Activated naive CD8-positive, alpha-beta T cell treated with anti-CD3 and anti-CD28 coated beads, Interleukin-2, amount 10 ng/mL, durations not matched to agents 7 days and 5 days (primary cell): Measurements from ENCODE around the gene MARCHF5. TPM values are rescaled to one million over a fixed set of nuclear protein-coding genes. Genes with fewer than 3 reads are reported as not detected.
"Not testable (repeated sequence)": the region's sequence is repeated elsewhere in the genome, so short reads cannot be mapped to it uniquely, and the experiment has no call there.

ENCODE experiments used
- ATAC-seq: fragments of 150-1000 bp; cut with Tn5 transposase; one replicate; pipeline ENCODE4 v1.10.0; 2021; ENCODE audit warnings: low read depth, moderate library complexity
- POLR2A ChIA-PET: fragments of 350-600 bp; sonication (Branson Sonifier 250); formaldehyde crosslinking; loops from one replicate; lab custom pipeline; 2021; ENCODE audit warnings: antibody characterized with exemption; lab: Charles Lee
- DNase-seq: peaks from one replicate; pipeline ENCODE4 v3.0.0; 2021
- H3K27ac Mint-ChIP-seq: one replicate; pipeline ENCODE4 v1.8.0; 2022; ENCODE audit warnings: mild to moderate bottlenecking, mixed read lengths
- H3K27me3 Mint-ChIP-seq: one replicate; pipeline ENCODE4 v1.8.0; 2022; ENCODE audit warnings: mild to moderate bottlenecking, moderate library complexity, mixed read lengths
- H3K36me3 Mint-ChIP-seq: one replicate; pipeline ENCODE4 v1.8.0; 2021; ENCODE audit warnings: mild to moderate bottlenecking, mixed read lengths
- H3K4me1 Mint-ChIP-seq: one replicate; pipeline ENCODE4 v1.8.0; 2021; ENCODE audit warnings: mixed read lengths
- H3K4me3 Mint-ChIP-seq: one replicate; pipeline ENCODE4 v1.8.0; 2022; ENCODE audit warnings: mild to moderate bottlenecking, moderate library complexity, mixed read lengths
- H3K9me3 Mint-ChIP-seq: one replicate; pipeline ENCODE4 v1.8.0; 2021; ENCODE audit warnings: mixed read lengths
- total RNA-seq, 2 experiments: library from RNA; stranded (reverse); gene quantifications; one replicate each; pipeline ENCODE4 v1.2.3, GENCODE V29; 2021

Gene MARCHF5
- total RNA-seq, 2 experiments from 2014 or later, result 25.6 to 27.2 TPM

- POLR2A ChIA-PET, result no interaction called here
- DNase-seq, result no peak
- peaks cover 26% of the 10 kb centered on the region for H3K27me3 Mint-ChIP-seq
These were observed 90.6 kb downstream of the MARCHF5 start for GRCh38 chr10:92381543-92381954.

GRCh38 chr10:92382631-92383030, 91.7 kb downstream of the MARCHF5 start:
- no peak overlapping the region for H3K27ac Mint-ChIP-seq
- DNase-seq (no peak), ATAC-seq (no peak)
- no peaks in the 10 kb centered on the region for H3K9me3 Mint-ChIP-seq
- peaks cover 28% of the 10 kb centered on the region for H3K27me3 Mint-ChIP-seq
- POLR2A ChIA-PET, result no interaction called here
- no peaks in the 10 kb centered on the region for H3K4me1 Mint-ChIP-seq
- H3K36me3 Mint-ChIP-seq, result no peaks in the 10 kb centered on the region
- no peak overlapping the region for H3K4me3 Mint-ChIP-seq

More at GRCh38 chr10:92381543-92381954, 90.6 kb downstream of the MARCHF5 start:
- Mint-ChIP-seq H3K4me1 (no peaks in the 10 kb centered on the region), H3K36me3 (no peaks in the 10 kb centered on the region), H3K9me3 (no peaks in the 10 kb centered on the region), H3K27ac (no peak overlapping the region), H3K4me3 (no peak overlapping the region)
- no peak for ATAC-seq

DNA sequence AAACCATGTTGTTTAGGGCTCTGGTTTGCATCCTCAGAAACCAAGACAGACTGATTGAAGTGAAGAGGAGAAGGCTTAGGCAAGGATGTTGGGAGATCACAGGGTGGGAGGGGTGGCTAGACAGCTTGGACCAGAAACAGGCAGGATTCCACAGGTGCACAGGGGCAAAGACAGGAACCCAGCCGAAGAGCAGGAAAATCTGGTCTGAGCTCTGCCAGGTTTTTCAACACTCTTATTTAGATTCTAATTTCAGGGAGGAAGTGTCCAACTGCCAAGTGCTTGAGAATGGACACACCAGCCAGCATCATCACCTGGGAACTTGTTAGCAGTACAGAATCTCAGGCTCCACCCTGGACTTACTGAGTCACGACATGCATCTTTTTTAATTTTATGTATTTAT, 93.8 kb downstream of the MARCHF5 start:
- no peak overlapping the region for H3K4me3 Mint-ChIP-seq
- no peak for DNase-seq
- ATAC-seq, result no peak
- H3K9me3 Mint-ChIP-seq, result no peaks in the 10 kb centered on the region
- H3K27ac Mint-ChIP-seq, result no peak overlapping the region
- H3K27me3 Mint-ChIP-seq, result peaks cover 19% of the 10 kb centered on the region
- POLR2A ChIA-PET, result no interaction called here
- H3K4me1 Mint-ChIP-seq, result no peaks in the 10 kb centered on the region
- H3K36me3 Mint-ChIP-seq, result no peaks in the 10 kb centered on the region

DNA sequence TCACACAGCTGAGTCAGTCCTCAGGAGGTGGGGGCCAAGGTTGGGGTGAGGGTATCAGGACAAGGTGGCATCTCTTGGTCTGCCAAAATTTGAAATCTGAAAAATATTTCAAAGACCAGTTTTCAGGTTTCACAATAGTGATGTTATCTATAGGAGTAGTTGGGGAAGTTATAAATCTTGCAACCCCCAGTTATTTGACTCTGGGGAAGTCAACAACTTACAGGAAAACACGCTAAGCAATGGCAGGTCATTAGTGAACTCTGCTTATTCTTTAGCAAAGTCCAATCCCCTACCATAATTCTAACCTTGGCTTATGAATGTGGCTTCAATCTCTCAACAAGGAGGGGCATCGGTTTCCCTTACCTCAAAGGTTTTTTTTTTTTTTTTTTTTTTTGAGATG, 94.9 kb downstream of the MARCHF5 start:
- Mint-ChIP-seq H3K9me3 (no peaks in the 10 kb centered on the region), H3K4me1 (no peaks in the 10 kb centered on the region), H3K27ac (no peak overlapping the region), H3K27me3 (peaks cover 12% of the 10 kb centered on the region), H3K4me3 (no peak overlapping the region), H3K36me3 (no peaks in the 10 kb centered on the region)
- no peak for ATAC-seq
- DNase-seq, result no peak
- POLR2A ChIA-PET, result no interaction called here

GRCh38 chr10:92387289-92387940, 96.4 kb downstream of the MARCHF5 start:
- POLR2A ChIA-PET, result no interaction called here
- Mint-ChIP-seq H3K27ac (no peak overlapping the region), H3K4me3 (no peak overlapping the region), H3K4me1 (no peaks in the 10 kb centered on the region), H3K36me3 (no peaks in the 10 kb centered on the region), H3K9me3 (no peaks in the 10 kb centered on the region), H3K27me3 (peaks cover 4% of the 10 kb centered on the region)
- no peak for ATAC-seq
- DNase-seq, result peak; percentile 31

GRCh38 chr10:92393173-92393572, 102.2 kb downstream of the MARCHF5 start:
- H3K4me1 Mint-ChIP-seq, DNase-seq, ATAC-seq, H3K4me3 Mint-ChIP-seq, H3K27ac Mint-ChIP-seq, H3K9me3 Mint-ChIP-seq, H3K27me3 Mint-ChIP-seq, H3K36me3 Mint-ChIP-seq, POLR2A ChIA-PET: not testable (repeated sequence)

- POLR2A ChIA-PET, result no interaction called here
- Mint-ChIP-seq H3K36me3 (no peaks in the 10 kb centered on the region), H3K4me3 (no peak overlapping the region), H3K4me1 (no peaks in the 10 kb centered on the region), H3K27me3 (no peaks in the 10 kb centered on the region), H3K9me3 (peaks cover 3% of the 10 kb centered on the region), H3K27ac (no peak overlapping the region)
- ATAC-seq (no peak), DNase-seq (no peak)
These were observed 104.3 kb downstream of the MARCHF5 start for GRCh38 chr10:92395271-92395670.

DNA sequence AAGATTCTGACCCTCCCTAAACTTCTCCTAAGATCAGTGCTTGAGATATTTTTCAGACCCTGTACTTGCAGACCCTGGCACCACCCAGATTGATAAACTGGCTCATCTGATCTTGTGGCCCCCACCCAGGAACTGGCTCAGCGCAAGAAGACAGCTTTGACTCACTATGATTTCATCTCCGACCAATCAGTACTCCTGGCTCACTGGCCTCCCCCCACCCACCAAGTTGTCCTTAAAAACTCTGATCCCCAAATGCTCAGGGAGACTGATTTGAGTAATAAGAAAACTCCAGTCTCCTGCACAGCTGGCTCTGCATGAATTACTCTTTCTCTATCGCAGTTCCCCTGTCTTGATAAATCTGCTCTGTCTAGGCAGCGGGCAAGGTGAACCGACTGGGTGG, 111.3 kb downstream of the MARCHF5 start:
- H3K36me3 Mint-ChIP-seq, H3K4me3 Mint-ChIP-seq, H3K9me3 Mint-ChIP-seq, ATAC-seq, H3K27ac Mint-ChIP-seq, H3K4me1 Mint-ChIP-seq, H3K27me3 Mint-ChIP-seq, DNase-seq, POLR2A ChIA-PET: not testable (repeated sequence)

Other genes with a start within 250 kb of the MARCHF5 start
- gene CPEB3, start 89 bp upstream of the MARCHF5 start, total RNA-seq, result 1 to 10 TPM; 3.4 to 3.5 TPM